ENCODE data around the gene KCNQ2.
A peak's percentile ranks its signal among the peaks of the same experiment; 100 is the strongest.

The KCNQ2 gene

DNA sequence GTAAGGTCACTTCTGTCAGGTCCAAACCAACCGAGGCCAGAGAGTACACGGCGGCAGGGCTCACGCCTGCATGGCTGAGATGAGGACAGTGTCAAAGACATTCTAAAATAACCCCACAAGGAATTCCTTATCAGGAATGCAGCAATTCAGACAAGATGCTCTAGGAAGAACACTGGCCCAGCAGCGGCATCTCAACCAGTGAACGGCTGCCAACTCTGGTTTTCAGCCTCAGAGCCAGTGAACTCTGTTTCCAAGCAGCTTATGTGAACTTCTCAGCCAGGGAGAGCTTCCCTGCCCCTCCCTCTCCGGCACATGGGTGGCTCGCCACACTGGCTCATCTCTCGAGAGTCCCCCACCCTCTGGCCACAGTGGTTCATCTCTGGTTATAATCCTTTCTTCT is 36.9 kb downstream of the KCNQ2 start:
- DNase-seq (ENCODE audit: low read depth in 1 of 2, low spot score in 1 of 2): no peak

DNA sequence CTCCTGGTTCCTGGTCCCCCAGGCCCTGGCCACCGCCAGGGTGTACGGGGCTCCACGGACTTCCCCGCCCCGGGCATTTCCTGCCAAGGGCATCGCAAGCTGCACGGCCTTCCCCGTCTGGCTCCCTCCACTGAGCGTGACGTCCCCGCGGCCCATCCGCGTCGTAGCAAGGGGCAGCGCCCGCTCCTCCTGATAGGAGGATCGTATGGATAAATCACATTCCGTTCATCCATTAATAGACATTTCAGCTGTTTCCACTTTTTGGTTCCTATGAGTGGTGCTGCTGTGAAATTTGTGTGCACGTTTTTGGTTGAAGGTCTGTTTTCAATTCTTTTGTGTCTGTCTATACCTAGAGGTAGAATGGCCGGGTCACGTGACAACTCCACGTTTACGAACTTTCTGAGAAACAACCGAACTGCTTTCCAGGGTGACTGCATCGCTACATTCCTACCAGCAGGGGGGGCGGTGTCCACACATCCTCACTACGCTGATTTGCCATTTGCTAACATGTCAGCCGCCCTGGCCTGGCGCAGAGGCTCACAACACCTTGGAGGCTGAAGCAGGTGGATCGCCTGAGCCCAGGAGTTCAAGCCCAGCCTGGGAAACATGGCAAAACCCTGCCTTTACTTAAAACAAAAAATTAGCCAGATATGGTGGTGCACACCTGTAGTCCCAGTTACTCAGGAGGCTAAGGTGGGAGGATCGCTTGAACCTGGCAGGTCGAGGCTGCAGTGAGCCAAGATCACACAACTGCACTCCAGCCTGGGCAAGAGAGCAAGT is 37.7 kb downstream of the KCNQ2 start:
- peak; percentile 48 to 56 for DNase-seq (ENCODE audit: low read depth in 1 of 2, low spot score in 1 of 2)

DNA sequence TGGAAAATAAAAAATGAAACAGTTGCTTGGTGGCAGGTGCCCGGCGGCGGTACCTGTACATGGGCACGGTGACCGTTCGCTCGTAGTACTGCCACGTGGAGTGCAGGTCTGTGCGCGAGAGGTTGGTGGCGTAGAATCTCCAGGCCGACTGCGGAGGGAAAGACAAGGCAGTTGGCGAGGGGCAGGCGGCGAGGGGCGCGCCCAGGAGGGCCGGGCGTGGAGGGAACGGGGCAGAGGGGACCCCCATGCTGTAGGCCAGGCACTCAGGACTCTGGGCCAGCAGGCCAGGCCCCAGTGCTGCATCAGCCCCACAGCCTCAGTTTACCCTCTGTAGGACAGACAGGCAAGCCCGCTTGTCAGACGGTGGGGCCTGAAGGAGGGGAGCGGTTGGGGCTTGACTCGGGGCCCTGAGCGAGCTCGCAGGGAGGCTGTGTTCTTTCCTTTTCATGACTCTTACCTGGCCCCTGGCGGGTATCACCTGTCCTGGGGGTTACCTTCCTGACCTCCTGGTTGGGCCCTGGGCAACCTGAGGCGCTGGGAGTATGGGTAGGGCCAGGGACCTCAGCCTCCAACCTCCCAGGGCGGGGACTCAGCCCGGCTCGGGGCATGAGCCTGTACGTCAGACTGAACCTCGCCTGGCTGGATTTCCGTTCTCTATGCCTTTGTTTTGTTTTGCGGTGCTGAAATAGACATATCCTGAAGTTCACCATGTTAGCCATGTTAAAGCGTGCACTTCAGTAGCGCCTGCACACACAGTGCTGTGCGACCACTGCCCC is 38.5 kb downstream of the KCNQ2 start:
- no peak for DNase-seq (ENCODE audit: low read depth in 1 of 2, low spot score in 1 of 2)

DNA sequence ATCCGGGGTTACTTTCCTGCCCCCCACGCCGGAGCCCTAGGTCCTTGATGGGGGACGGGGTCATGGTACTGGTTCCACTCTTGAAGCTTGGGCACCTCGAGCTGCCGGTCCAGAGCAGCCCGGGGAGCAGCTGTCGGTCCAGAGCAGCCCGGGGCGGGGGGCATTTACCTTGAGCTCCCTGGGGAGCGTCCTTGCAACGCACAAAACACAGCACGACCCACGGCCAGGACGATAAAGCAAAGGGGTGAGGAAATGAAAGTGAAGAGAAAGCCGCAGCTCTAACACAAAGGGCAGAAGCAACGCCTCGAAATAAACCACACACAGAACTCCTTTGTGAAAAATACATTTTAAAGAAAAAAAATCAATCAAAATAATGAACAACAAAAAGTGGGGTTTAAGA is 39.1 kb downstream of the KCNQ2 start:
- no peak for DNase-seq (ENCODE audit: low read depth in 1 of 2, low spot score in 1 of 2)

DNA sequence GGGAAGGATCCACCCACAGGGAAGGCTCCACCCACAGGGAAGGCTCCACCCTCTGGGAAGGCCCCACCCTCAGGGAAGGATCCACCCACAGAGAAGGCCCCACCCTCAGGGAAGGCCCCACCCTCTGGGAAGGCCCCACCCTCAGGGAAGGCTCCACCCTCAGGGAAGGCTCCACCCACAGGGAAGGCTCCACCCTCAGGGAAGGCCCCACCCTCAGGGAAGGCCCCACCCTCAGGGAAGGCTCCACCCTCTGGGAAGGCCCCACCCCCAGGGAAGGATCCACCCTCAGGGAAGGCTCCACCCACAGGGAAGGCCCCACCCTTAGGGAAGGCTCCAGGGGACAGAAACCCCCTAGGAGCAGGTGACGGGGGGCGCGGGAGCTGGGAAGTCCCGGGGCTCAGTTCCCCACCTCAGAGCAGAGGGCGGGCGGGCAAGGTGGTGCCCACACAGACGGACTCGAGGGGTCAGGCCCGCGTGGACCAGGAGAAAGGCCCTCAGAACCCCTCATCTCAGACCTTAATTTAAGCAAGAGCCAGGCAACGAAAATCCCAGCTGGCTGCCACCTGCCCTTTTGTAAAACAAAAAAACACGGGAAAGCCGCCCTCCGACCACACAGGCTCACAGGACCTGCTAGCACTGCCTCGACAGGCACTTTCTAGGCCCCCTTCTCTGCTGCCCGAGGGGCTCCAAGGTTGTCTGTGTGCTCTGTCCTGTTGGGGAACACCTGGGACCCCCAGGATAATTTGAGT is 39.7 kb downstream of the KCNQ2 start:
- DNase-seq (ENCODE audit: low read depth in 1 of 2, low spot score in 1 of 2): no peak

DNA sequence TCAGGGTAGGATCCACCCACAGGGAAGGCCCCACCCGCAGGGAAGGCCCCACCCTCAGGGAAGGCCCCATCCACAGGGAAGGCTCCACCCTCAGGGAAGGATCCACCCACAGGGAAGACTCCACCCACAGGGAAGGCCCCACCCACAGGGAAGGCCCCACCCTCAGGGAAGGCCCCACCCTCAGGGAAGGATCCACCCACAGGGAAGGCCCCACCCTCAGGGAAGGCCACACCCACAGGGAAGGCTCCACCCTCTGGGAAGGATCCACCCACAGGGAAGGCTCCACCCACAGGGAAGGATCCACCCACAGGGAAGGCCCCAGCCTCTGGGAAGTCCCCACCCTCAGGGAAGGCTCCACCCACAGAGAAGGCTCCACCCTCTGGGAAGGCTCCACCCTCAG is 40.5 kb downstream of the KCNQ2 start:
- DNase-seq (ENCODE audit: low read depth in 1 of 2, low spot score in 1 of 2): no peak

DNA sequence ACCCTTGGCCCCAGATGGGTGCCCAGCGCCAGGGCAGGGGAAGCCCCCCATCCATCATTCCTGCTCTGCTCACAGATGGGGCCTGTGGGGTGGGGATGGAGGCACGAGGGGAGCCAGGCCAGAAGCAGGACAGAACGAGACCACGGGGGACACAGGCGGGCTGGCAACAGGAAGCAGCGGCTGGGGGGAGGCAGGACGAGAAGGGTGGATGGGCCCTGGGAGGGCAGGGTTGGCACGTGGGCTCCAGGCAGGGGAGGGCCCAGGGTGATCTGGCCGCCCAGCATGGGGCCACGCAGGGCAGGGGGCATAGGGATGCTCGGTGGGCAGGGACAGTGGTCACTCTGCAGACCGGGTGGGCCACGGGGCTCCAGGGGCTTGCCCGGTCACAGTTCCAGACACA is 41.6 kb downstream of the KCNQ2 start:
- DNase-seq (ENCODE audit: low read depth in 1 of 2, low spot score in 1 of 2): no peak

DNA sequence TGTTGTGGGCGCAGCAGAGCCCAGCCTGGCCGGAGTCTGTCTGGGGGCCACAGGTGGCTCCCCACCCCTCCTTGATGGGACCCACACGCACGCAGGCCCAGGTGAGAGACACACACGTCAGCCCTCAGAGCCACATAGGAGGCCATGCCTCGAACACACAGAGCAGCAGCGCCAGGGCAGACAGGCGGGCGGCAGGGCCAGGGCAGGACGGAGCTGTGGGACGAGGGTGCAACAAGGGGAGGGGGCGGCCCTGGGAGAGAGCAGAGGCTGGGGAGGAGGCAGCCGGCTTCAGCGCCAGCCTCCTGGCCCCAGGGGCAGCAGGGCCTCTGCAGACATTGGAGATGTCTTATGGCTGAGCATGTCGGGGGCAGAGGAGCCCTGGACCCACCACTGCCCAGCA is 42.5 kb downstream of the KCNQ2 start:
- no peak for DNase-seq (ENCODE audit: low read depth in 1 of 2, low spot score in 1 of 2)

DNA sequence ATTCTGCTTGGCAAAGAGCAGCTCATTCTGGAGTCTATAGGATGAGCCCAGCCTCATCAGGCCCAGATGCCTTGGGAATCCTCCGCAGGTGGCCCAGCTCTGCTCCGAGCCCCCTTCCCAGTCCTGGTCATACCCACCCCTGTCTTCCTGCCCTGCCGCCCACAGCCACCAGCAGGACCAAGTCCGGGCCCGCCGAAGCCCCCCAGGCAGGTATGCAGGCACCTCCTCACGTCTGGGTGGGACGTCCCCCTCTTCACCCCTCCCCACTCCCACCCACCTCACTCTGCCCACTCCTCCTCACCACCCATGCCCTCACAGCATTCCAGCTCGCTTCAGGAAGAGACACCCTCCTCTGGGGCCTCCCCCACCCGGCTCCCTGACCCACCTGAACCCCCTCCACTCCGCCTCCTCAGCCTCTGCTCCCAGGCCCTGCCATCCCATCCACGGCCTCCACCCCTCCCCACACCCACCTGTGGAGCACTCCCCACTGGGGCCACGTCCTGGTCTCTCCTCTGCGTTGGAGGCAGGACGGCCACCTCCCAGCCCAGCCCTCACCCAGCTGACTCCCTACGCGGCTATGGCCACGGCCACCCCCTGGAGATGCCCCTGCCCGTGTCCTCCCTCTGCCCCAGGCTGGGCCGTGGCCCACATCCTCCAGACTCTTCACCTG is 43.4 kb downstream of the KCNQ2 start:
- no peak for DNase-seq (ENCODE audit: low read depth in 1 of 2, low spot score in 1 of 2)

DNA sequence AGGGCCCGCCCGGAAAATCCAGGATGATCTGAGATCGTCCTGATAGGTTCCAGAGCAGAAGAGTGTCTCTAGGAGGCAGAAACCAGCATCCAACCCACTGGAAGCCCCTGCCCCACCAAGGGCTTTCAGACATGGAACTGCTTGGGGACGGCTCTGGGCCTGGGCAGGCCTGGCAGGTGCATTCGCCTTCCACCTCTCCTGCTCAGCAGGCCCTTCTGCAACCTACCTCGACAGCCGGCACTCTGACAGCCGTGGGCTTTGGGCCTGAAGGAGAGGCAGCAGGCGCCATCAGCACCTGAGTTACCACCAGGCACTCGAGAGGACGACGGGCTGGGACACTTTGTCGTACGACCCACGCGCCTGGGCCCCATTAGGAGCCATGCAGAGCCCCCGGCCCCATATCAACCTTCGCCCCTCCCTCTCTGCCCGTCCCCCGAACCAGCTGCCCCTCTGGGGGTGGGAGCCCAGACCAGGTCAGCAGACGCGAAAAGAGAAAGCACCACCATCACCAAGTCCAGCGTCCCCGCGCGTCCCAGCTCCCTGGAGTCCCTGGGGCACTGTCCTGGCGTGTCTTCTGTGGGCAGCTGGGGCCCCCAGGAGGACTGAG is 44.6 kb downstream of the KCNQ2 start:
- DNase-seq (ENCODE audit: low read depth in 1 of 2, low spot score in 1 of 2): no peak

DNA sequence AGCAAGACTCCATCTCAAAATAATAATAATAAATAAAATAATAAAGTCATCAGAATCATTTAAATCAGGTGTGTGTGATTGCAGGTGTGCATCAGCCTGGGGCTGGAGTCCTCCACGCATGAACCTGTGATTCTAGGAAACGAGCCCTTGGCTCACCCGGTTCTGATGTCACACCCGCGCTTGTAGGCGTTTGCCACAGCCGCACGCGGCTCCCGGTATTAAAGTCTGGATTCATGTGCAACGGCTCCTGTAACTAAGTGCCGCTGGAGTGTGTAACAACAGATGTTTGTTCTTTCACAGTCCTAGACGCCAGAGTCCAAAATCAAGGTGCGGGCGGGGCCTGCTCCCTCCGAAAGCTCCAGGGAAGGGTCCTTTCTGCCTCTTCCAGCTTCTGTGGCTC is 45.2 kb downstream of the KCNQ2 start:
- DNase-seq (ENCODE audit: low read depth in 1 of 2, low spot score in 1 of 2): no peak

DNA sequence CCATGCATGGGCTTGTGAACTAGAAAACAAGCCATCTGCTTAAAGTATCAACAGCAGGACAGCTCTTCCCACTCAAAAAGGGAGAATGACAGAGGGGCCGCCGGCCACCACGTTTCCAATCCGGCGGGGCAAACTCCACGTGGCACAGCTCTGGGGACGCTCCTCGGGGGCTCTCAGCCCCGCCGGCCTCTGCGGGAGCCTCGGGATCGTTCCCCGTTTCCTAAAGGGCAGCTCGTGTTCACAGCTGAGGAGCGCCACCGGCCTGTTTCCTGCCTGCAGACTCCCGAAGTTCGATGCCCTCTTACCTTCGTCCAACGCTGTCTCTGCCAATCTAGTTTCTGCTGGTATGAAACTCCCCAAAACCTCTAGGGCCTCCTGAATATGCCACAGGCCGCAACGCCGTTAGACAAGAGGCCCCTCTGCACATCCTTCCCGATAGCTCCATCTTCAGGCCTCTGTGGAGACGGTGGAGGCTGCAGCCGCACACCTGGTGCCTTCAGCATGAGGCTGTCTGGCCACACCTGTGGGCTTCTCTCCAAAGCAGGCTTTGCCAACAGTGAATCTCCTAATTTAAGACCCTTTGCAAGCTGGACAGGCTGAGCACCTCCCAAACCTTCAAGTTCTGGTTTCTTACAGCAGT is 46.5 kb downstream of the KCNQ2 start:
- DNase-seq (ENCODE audit: low read depth in 1 of 2, low spot score in 1 of 2): no peak

DNA sequence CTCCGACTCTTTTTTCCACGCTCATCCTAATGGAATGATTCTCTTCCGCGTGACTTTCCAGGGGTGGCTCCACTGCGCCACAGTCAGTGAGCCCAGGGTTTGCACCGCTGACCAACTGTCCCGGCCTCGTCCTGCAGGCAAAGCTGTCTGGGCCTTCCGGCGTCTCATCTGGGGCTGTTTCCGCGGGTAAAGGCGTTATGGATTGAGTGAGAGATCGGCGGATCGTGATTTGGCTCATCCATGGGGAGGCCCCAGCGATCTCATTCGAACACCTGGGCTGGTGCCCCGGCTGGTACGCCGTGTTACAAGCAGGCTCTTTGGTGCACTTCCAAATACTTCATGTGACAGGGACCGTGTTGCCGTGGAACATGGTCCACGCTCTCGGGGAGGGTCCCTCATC is 47.8 kb downstream of the KCNQ2 start:
- DNase-seq (ENCODE audit: low read depth in 1 of 2, low spot score in 1 of 2): no peak

DNA sequence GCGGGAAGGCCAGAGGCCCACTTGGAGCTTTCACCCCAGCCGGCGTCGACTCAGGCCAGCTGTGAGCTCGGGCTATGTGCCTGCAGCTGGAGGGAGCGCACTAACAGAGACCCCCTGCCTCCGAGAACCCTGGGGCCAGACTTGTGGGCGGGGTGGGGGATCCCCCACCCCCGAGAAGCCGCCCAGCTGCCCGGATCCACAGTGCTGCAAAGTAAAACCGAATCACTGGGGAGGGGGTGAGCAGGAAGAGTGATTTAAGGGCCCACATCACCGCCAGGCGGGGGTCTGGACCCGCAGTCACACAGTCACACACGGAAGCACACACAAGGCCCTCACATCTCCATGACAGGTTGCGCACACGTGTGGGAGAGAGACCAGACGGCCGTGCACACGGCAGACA is 48.7 kb downstream of the KCNQ2 start:
- no peak for DNase-seq (ENCODE audit: low read depth in 1 of 2, low spot score in 1 of 2)

DNA sequence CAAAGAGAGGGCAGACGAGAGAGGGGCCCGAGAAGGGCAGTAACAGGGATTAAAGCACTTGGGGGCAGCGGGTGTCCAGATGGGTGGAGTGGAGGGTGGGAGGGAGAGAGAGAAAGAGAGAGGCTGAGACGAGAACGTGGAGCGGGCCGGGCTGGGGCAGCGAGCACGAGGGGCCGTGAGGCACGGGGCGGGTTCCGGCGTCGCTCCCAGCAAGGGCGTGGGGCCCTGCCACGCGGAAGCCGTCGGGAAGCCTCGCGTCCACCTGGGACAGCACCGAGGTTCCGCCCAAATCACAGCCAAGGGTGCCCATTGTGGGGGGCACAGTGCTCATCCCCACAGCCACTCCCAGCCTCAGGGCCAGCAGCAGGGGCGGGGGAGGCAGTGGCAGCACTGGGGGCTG is 49.8 kb downstream of the KCNQ2 start:
- DNase-seq (ENCODE audit: low read depth in 1 of 2, low spot score in 1 of 2): no peak

DNA sequence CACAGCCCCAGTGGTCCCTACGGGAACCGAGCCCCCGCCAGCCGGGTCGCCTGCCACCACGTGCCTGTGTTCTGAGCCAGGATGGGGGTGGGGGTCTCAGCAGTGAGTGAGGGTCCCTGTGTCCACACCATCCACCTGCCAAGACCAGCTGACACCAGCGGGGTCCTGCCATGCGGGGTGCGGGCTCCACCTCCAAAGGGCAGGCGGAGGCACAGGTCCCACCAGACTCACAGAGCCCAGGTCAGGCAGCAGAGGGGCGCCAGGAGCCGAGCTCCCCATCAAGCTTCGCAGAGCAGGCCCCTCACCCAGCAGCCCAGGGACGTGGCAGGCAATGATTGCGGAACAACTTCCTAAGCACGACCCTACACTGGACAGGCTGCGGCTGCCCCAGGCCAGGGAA is 50.5 kb downstream of the KCNQ2 start:
- no peak for DNase-seq (ENCODE audit: low read depth in 1 of 2, low spot score in 1 of 2)

DNA sequence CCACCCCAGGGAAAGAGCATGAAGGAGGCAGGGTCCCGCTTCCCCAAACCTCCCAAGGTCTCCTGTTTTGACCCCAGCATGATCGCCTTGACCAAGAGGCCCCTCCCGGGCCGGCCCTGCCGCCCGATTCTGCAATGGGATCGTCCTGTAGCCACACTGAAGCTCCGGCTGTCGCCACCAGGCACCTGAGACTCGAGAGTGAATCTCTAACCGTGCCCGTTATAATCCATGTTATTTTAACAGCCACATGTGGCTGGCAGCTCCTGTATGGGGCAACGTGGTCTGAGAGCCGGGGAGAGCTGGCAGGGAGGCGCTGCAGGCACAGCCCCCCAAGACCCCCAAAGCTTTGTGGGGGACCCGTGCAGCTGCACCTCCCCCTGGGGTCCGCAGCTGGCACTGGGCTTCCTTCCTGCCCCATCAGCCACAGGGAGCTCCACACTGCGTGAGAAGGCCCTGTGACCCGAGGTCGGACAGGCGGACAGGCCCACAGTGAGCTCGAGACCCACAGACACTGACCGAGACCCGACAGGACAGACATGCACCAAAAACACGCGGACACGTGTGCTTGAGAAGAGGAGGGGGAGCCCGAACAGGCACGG is 51.3 kb downstream of the KCNQ2 start:
- DNase-seq (ENCODE audit: low read depth in 1 of 2, low spot score in 1 of 2): no peak

DNA sequence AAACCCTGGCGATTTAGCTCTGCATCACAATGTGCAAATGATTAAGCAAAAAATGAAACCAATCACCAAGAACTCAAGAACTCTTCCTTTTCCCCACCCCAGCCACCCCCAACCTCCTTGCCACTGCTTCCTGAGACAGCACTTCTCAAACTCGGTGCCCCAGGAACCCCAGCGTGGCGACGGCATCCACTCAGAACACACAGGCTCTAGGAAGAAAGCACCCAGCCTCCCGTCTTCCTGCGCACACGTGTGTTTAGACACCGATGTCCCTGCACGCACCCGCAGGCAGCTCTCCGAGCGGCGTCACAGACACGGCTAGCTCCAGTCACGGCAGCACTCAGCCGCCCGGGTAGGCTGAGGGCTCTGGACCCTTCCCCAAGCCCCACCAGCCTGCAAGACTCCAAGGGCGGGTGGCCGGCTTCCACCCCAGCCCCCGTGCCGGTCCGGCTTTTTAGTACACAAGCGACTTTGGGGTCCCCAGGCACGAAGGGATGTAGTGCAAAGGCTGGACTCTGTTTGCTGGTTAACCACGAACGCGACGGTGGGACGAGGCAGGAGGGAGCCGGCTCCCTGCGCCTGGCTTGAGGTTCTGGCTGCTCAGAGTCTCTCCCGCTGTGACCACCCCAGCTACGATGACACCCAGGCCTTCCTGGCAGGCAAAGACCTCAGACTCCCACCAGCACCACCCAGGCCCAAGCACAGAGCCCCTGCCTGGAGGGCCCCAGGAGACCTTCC is 51.9 kb downstream of the KCNQ2 start:
- no peak for DNase-seq (ENCODE audit: low read depth in 1 of 2, low spot score in 1 of 2)

DNA sequence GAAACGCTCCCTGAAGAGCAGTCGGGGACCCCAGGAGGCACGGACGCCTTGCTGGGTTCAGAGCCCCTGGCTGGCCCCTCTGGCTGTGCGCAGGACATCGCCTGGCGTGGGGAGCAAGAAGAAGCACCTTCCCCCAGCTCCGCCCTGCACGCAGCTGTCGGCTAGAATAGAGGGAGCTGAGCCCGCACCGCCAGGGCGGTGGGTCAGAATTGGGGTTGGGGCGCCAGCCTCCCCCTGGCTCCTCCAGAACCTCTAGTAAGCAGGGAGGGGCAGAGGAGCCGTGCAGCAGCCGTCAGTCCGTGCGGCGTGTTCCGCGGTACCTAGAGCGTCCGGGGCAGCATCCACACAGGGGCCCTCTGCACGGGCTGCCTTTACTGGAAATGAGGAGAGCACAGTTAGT is 53.2 kb downstream of the KCNQ2 start:
- no peak for DNase-seq (ENCODE audit: low read depth in 1 of 2, low spot score in 1 of 2)

DNA sequence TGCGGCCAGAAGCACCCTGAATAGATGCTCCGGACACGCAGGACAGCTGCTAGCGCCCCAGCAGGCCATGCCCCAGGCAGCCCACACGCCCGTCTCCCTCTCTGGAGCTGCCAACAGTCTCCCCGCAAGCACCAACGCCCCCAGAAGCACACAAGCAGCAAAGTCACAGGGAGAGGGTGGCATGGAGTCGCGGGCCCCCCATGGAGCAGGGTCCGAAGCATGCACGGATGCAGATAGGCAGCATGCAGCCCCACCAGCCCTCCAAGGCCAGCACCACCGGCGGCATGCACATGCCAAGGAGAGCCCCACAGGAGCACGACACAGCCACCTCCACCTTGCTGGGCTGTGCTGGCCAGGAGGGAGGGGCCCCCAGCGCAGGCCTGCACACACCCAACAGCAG is 53.8 kb downstream of the KCNQ2 start:
- DNase-seq (ENCODE audit: low read depth in 1 of 2, low spot score in 1 of 2): no peak
